Middle frontal gyrus (tissue), 1 donor: Measurements from ENCODE around the gene SMCR8.
"Not testable (repeated sequence)": the region's sequence is repeated elsewhere in the genome, so short reads cannot be mapped to it uniquely, and the experiment has no call there.

Source experiments
- DNase-seq: peaks from one replicate; pipeline ENCODE4 v3.0.0-alpha.2; 2015; ENCODE audit warnings: low spot score; ENCODE audit errors: extremely low spot score

Gene SMCR8

GRCh38 chr17:18318771-18319450 is 3.8 kb downstream of the SMCR8 start:
- no peak for DNase-seq

GRCh38 chr17:18319604-18320256 is 4.6 kb downstream of the SMCR8 start:
- no peak for DNase-seq

GRCh38 chr17:18320301-18320700 is 5.2 kb downstream of the SMCR8 start:
- DNase-seq, result no peak

GRCh38 chr17:18321309-18321708 is 6.2 kb downstream of the SMCR8 start:
- DNase-seq, result no peak

GRCh38 chr17:18322522-18322921 is 7.4 kb downstream of the SMCR8 start:
- DNase-seq, result no peak

- no peak for DNase-seq
Measured at GRCh38 chr17:18323007-18323406, 7.9 kb downstream of the SMCR8 start.

GRCh38 chr17:18323507-18324139 is 8.5 kb downstream of the SMCR8 start:
- DNase-seq, result no peak

- no peak for DNase-seq
Measured at GRCh38 chr17:18324140-18325050, 9.3 kb downstream of the SMCR8 start.

GRCh38 chr17:18326039-18326438 is 10.9 kb downstream of the SMCR8 start:
- no peak for DNase-seq

- DNase-seq, result no peak
Measured at GRCh38 chr17:18326572-18326971, 11.5 kb downstream of the SMCR8 start.

GRCh38 chr17:18327093-18327492 is 12.0 kb downstream of the SMCR8 start:
- no peak for DNase-seq

- no peak for DNase-seq
Measured at GRCh38 chr17:18327556-18327955, 12.5 kb downstream of the SMCR8 start.

GRCh38 chr17:18328643-18329204 is 13.6 kb downstream of the SMCR8 start:
- DNase-seq, result no peak

GRCh38 chr17:18331879-18332278 is 16.8 kb downstream of the SMCR8 start:
- DNase-seq, result no peak

GRCh38 chr17:18332909-18333489 is 17.9 kb downstream of the SMCR8 start:
- no peak for DNase-seq

- DNase-seq, result not testable (repeated sequence)
Measured at GRCh38 chr17:18338158-18338557, 23.1 kb downstream of the SMCR8 start.

- DNase-seq, result no peak
Measured at GRCh38 chr17:18339933-18340332, 24.8 kb downstream of the SMCR8 start.

- DNase-seq, result no peak
Measured at GRCh38 chr17:18344021-18344420, 28.9 kb downstream of the SMCR8 start.

- DNase-seq, result no peak
Measured at GRCh38 chr17:18353541-18353940, 38.4 kb downstream of the SMCR8 start.

GRCh38 chr17:18356624-18357023 is 41.5 kb downstream of the SMCR8 start:
- DNase-seq, result no peak

GRCh38 chr17:18360518-18360917 is 45.4 kb downstream of the SMCR8 start:
- DNase-seq, result no peak
